ENCODE results near the gene KNOP1. TPM values are rescaled to one million over a fixed set of nuclear protein-coding genes. Genes with fewer than 3 reads are reported as not detected.

KNOP1 gene
- total RNA-seq, 4 donors from 2014 or later = 17.3 to 37.2 (median 26.2) TPM

- peaks cover 0 to 34% (median 0%) of the 10 kb centered on the region in 3 donors for H3K36me3 ChIP-seq
- DNase-seq (ENCODE audit: low spot score in 2 of 2) = no peak
- H3K4me1 ChIP-seq = peaks cover 0 to 46% (median 22%) of the 10 kb centered on the region in 4 donors
- H3K27ac ChIP-seq = peak overlapping the region in 1 of 4 donors; percentile 88
- 86 to 97% methylated on average over 1 of the region's 1 CpG for WGBS, 2 donors
- no peaks in the 10 kb centered on the region for H3K9me3 ChIP-seq
- peak overlapping the region in 2 of 4 donors; percentile 71 to 86 for H3K4me3 ChIP-seq
- no peaks in the 10 kb centered on the region for H3K27me3 ChIP-seq
- TF ChIP-seq CTCF (IDR thresholded peaks at IDR 0.05) (no peak), EP300 (IDR thresholded peaks at IDR 0.05) (no peak), POLR2A (IDR thresholded peaks at IDR 0.05) (no peak)
These were observed 1.8 kb downstream of the KNOP1 start for GRCh38 chr16:19716183-19716582.

- TF ChIP-seq CTCF (IDR thresholded peaks at IDR 0.05) (no peak), POLR2A (IDR thresholded peaks at IDR 0.05) (no peak), EP300 (IDR thresholded peaks at IDR 0.05) (no peak)
- 93 to 98% methylated on average over 5 of the region's 5 CpGs for WGBS, 2 donors
These were observed 2.5 kb downstream of the KNOP1 start for GRCh38 chr16:19715566-19715965.

GRCh38 chr16:19713697-19714096 lies 4.3 kb downstream of the KNOP1 start:
- 83 to 86% methylated on average over 6 of the region's 6 CpGs for WGBS, 2 donors
- Histone ChIP-seq H3K9me3 (no peaks in the 10 kb centered on the region), H3K36me3 (peaks cover 0 to 58% (median 0%) of the 10 kb centered on the region in 3 donors), H3K4me3 (no peak overlapping the region), H3K27me3 (no peaks in the 10 kb centered on the region), H3K27ac (no peak overlapping the region), H3K4me1 (peaks cover 0 to 32% (median 14%) of the 10 kb centered on the region in 4 donors)
- no peak for DNase-seq (ENCODE audit: low spot score in 2 of 2)
- TF ChIP-seq EP300 (IDR thresholded peaks at IDR 0.05) = no peak
- no peak for TF ChIP-seq CTCF (IDR thresholded peaks at IDR 0.05)
- no peak for TF ChIP-seq POLR2A (IDR thresholded peaks at IDR 0.05)

More at GRCh38 chr16:19715566-19715965, 2.5 kb downstream of the KNOP1 start:
- Histone ChIP-seq H3K36me3 (peaks cover 0 to 40% (median 0%) of the 10 kb centered on the region in 3 donors), H3K27me3 (no peaks in the 10 kb centered on the region), H3K4me1 (peaks cover 0 to 49% (median 22%) of the 10 kb centered on the region in 4 donors), H3K27ac (peak overlapping the region in 1 of 4 donors; percentile 88), H3K9me3 (no peaks in the 10 kb centered on the region), H3K4me3 (no peak overlapping the region)
- no peak for DNase-seq (ENCODE audit: low spot score in 2 of 2)

- Histone ChIP-seq H3K36me3 (peaks cover 0 to 70% (median 0%) of the 10 kb centered on the region in 3 donors), H3K27me3 (no peaks in the 10 kb centered on the region), H3K4me1 (peaks cover 0 to 39% (median 14%) of the 10 kb centered on the region in 4 donors), H3K27ac (no peak overlapping the region), H3K4me3 (no peak overlapping the region), H3K9me3 (no peaks in the 10 kb centered on the region)
- no peak for TF ChIP-seq POLR2A (IDR thresholded peaks at IDR 0.05)
- DNase-seq (ENCODE audit: low spot score in 2 of 2) = no peak
- 93 to 95% methylated on average over 11 of the region's 11 CpGs for WGBS, 2 donors
These were observed 5.5 kb downstream of the KNOP1 start for GRCh38 chr16:19712418-19713058.

GRCh38 chr16:19711643-19712042 lies 6.4 kb downstream of the KNOP1 start:
- Histone ChIP-seq H3K36me3 (peaks cover 0 to 79% (median 0%) of the 10 kb centered on the region in 3 donors), H3K9me3 (no peaks in the 10 kb centered on the region), H3K27ac (no peak overlapping the region), H3K27me3 (no peaks in the 10 kb centered on the region), H3K4me3 (no peak overlapping the region), H3K4me1 (peaks cover 0 to 31% (median 7%) of the 10 kb centered on the region in 4 donors)
- WGBS, 2 donors = 92 to 95% methylated on average over 12 of the region's 12 CpGs
- no peak for TF ChIP-seq EP300 (IDR thresholded peaks at IDR 0.05)
- DNase-seq (ENCODE audit: low spot score in 2 of 2) = no peak

GRCh38 chr16:19710991-19711545 lies 7.0 kb downstream of the KNOP1 start:
- H3K36me3 ChIP-seq = peaks cover 0 to 85% (median 0%) of the 10 kb centered on the region in 3 donors
- H3K27me3 ChIP-seq = no peaks in the 10 kb centered on the region
- no peak for DNase-seq (ENCODE audit: low spot score in 2 of 2)
- H3K4me3 ChIP-seq = no peak overlapping the region
- 67 to 75% methylated on average over 10 to 13 of the region's 13 CpGs for WGBS, 2 donors
- H3K9me3 ChIP-seq = no peaks in the 10 kb centered on the region
- TF ChIP-seq EP300 (IDR thresholded peaks at IDR 0.05) = no peak
- no peak for TF ChIP-seq CTCF (IDR thresholded peaks at IDR 0.05)
- no peak for TF ChIP-seq POLR2A (IDR thresholded peaks at IDR 0.05)
- peak overlapping the region in 2 of 4 donors; percentile 4 to 17 for H3K27ac ChIP-seq
- H3K4me1 ChIP-seq = peaks cover 0 to 25% (median 2%) of the 10 kb centered on the region in 4 donors

Measured in tibial nerve (tissue), 4 donors.